ENCODE results near the gene DSCAML1. TPM values are rescaled to one million over a fixed set of nuclear protein-coding genes. Genes with fewer than 3 reads are reported as not detected.

The DSCAML1 gene
- total RNA-seq, 4 donors from 2014 or later: 0.20 to 1.1 (median 0.36) TPM

DNA sequence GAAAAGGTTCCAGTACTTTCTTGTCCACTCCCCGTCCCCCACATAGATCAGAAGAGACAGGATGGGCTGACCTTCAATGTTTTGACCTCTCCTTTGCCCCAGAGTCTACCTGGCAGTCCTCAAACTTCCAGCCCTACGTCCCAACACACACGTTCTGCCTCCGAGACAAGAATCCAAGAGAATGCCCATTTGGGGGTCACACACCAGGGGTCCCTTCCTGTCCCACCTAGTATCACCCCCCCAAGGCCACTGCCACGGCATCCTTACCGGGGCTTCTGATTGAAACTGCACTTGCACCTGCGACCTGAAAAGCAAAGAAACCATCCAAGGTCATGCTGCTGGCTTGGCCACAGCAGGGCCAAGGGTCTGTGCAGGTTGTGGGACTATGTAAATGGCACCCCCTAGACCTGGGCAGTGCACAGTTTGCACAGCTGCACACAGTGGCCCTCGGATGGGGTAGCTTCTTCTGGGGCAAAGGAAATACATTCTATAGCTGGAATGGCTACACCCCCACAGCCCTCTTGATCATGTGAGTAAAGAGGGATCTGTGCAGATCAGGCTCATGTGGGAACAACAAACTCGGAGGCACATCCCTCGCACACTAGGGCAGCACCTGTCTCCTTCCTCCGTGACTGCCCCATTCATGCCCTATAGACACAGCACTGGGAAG, 44.0 kb upstream of the DSCAML1 start:
- no peak for DNase-seq (ENCODE audit: low spot score in 2 of 2)
- peaks cover 0 to 12% (median 4%) of the 10 kb centered on the region in 4 donors for H3K4me1 ChIP-seq
- H3K27ac ChIP-seq: peak overlapping the region in 1 of 4 donors; percentile 38
- H3K4me3 ChIP-seq: no peak overlapping the region
- WGBS, 2 donors: 89 to 93% methylated on average over 11 of the region's 11 CpGs
- H3K27me3 ChIP-seq: no peaks in the 10 kb centered on the region
- TF ChIP-seq POLR2A (IDR thresholded peaks at IDR 0.05) (no peak), EP300 (IDR thresholded peaks at IDR 0.05) (no peak)
- TF ChIP-seq, protein P1, sequence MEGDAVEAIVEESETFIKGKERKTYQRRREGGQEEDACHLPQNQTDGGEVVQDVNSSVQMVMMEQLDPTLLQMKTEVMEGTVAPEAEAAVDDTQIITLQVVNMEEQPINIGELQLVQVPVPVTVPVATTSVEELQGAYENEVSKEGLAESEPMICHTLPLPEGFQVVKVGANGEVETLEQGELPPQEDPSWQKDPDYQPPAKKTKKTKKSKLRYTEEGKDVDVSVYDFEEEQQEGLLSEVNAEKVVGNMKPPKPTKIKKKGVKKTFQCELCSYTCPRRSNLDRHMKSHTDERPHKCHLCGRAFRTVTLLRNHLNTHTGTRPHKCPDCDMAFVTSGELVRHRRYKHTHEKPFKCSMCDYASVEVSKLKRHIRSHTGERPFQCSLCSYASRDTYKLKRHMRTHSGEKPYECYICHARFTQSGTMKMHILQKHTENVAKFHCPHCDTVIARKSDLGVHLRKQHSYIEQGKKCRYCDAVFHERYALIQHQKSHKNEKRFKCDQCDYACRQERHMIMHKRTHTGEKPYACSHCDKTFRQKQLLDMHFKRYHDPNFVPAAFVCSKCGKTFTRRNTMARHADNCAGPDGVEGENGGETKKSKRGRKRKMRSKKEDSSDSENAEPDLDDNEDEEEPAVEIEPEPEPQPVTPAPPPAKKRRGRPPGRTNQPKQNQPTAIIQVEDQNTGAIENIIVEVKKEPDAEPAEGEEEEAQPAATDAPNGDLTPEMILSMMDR (IDR thresholded peaks at IDR 0.05): no peak
- peaks cover 0 to 5% (median 0%) of the 10 kb centered on the region in 3 donors for H3K36me3 ChIP-seq
- no peaks in the 10 kb centered on the region for H3K9me3 ChIP-seq

DNA sequence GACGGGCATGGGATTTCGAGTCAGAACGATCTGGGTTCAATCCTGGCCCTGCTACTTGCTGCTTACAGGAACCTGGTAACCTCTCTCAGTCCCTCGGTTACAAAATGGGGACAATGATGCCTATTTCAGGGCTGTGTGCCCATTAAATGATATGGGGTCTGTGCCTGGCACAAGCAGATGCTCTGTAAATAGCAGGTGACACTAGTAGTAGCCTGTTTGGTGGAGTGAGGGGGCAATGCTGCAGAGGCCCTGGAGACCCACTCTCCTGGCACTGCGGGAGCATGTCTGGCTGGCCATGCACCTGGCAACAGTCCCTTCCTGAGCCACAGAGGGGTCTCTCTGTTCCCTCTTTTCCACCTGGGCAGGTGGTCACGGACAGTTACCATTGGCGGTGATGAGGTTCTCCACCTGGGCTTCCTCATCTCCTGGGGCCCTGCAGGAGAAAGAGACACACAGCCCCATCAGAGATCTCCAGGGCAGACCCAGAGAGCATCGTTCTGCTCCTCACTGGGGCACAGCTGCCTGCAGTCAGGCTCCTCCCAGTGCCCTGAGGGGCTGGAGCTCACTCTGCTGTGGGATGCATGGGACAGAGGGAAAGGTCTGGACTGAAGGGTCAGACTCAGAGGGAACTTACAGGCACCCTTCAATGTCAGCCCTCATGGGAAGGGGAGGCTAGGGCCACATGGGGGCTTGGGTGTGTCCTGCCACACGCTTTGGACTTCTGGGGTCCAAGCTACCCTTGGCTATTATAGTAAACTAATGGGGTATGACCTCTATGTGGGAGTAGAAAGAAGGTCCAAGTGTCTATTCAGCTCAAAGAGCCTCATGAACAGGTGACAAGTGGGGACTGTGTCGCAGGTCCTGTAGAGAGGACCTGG, 43.2 kb upstream of the DSCAML1 start:
- Histone ChIP-seq H3K27me3 (no peaks in the 10 kb centered on the region), H3K4me3 (no peak overlapping the region), H3K4me1 (peaks cover 0 to 12% (median 4%) of the 10 kb centered on the region in 4 donors), H3K27ac (no peak overlapping the region), H3K9me3 (no peaks in the 10 kb centered on the region), H3K36me3 (peaks cover 0 to 5% (median 0%) of the 10 kb centered on the region in 3 donors)
- 86 to 93% methylated on average over 9 to 10 of the region's 10 CpGs for WGBS, 2 donors
- DNase-seq (ENCODE audit: low spot score in 2 of 2): no peak
- TF ChIP-seq POLR2A (IDR thresholded peaks at IDR 0.05): no peak
- TF ChIP-seq, protein P1 (IDR thresholded peaks at IDR 0.05): no peak
- TF ChIP-seq EP300 (IDR thresholded peaks at IDR 0.05): no peak

GRCh38 chr11:117839380-117839881, 42.4 kb upstream of the DSCAML1 start:
- TF ChIP-seq, protein P1 (IDR thresholded peaks at IDR 0.05): no peak
- TF ChIP-seq EP300 (IDR thresholded peaks at IDR 0.05): no peak
- TF ChIP-seq POLR2A (IDR thresholded peaks at IDR 0.05): no peak
- DNase-seq (ENCODE audit: low spot score in 2 of 2): no peak
- Histone ChIP-seq H3K36me3 (peaks cover 0 to 5% (median 0%) of the 10 kb centered on the region in 3 donors), H3K4me1 (peaks cover 0 to 12% (median 4%) of the 10 kb centered on the region in 4 donors), H3K4me3 (no peak overlapping the region), H3K27me3 (no peaks in the 10 kb centered on the region), H3K9me3 (no peaks in the 10 kb centered on the region), H3K27ac (no peak overlapping the region)
- WGBS, 2 donors: 75 to 92% methylated on average over 7 of the region's 7 CpGs

DNA sequence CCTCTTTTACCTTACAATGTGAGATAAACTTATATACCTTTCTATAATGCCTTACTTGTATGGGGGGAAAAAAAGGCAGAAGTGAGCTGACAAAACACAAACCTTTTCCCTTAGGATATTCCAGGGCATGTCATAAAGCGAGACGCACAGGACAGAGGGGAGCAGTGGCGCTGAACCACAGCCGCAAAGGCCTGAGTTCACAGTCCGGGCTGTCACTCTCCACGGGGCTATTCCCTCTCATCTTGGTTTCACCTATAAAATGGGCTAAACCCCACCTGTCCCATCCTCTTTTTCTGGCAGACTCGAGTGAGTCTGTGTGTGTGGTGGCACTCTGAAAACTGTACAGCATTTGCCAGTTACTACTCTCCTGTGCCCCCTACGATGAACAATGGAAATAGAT, 41.9 kb upstream of the DSCAML1 start:
- Histone ChIP-seq H3K9me3 (no peaks in the 10 kb centered on the region), H3K4me1 (peaks cover 0 to 11% (median 4%) of the 10 kb centered on the region in 4 donors), H3K27me3 (no peaks in the 10 kb centered on the region), H3K4me3 (no peak overlapping the region), H3K27ac (no peak overlapping the region), H3K36me3 (peaks cover 0 to 5% (median 0%) of the 10 kb centered on the region in 3 donors)
- WGBS, 2 donors: 74 to 86% methylated on average over 8 of the region's 8 CpGs
- TF ChIP-seq EP300 (IDR thresholded peaks at IDR 0.05): no peak
- TF ChIP-seq POLR2A (IDR thresholded peaks at IDR 0.05): no peak
- TF ChIP-seq, protein P1 (IDR thresholded peaks at IDR 0.05): no peak
- no peak for DNase-seq (ENCODE audit: low spot score in 2 of 2)

Data from tibial nerve (tissue), 4 donors.